DMS53 (cell line): Measurements from ENCODE around the gene CSNK1G1.

Experiments used
- DNase-seq: peaks from one replicate; lab custom pipeline; 2025; lab: John Stamatoyannopoulos, UW

Gene CSNK1G1

GRCh38 chr15:64153480-64154367, 202.2 kb downstream of the CSNK1G1 start:
- DNase-seq: peak; percentile 90

DNA sequence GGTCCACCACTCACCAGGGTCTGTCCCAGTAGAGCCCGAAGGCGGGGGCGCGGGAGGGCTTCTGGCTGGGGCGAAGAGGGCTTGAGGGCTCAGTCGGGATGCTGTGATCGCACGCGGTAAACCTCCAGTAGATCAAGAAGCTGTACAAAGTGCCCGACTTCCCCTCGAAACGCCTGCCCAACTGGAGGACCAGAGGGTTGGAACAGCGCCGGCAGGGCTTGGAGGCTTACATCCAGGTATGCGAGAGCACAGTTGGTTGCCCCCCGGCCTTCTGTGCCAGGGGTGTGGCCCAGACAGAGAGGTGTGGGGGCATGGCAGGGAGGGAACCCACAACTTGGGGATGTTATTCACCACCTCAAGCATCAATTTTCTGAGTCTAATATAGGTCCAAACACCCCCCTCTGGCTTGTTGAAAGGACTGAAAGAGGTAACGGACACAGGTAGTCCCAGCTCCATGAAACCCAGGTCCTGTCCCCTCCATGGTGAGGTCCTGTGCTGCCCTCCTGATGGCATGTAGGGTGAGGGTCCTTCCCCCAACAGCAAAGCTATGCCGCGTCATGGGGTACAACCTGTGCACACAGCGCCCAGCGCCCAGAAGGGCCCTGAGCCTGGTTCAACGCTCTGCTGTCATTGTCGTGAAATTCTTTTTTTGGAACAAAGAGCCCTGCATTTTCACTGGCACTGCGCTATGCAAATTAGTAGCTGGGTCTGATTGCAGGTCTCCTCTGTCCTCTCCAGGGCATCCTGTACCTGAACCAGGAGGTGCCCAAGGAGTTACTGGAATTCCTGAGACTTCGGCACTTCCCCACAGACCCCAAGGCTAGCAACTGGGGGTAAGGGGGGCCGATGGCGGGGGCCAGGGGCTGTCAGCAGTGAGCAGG, 203.2 kb downstream of the CSNK1G1 start:
- DNase-seq: peak; percentile 68

DNA sequence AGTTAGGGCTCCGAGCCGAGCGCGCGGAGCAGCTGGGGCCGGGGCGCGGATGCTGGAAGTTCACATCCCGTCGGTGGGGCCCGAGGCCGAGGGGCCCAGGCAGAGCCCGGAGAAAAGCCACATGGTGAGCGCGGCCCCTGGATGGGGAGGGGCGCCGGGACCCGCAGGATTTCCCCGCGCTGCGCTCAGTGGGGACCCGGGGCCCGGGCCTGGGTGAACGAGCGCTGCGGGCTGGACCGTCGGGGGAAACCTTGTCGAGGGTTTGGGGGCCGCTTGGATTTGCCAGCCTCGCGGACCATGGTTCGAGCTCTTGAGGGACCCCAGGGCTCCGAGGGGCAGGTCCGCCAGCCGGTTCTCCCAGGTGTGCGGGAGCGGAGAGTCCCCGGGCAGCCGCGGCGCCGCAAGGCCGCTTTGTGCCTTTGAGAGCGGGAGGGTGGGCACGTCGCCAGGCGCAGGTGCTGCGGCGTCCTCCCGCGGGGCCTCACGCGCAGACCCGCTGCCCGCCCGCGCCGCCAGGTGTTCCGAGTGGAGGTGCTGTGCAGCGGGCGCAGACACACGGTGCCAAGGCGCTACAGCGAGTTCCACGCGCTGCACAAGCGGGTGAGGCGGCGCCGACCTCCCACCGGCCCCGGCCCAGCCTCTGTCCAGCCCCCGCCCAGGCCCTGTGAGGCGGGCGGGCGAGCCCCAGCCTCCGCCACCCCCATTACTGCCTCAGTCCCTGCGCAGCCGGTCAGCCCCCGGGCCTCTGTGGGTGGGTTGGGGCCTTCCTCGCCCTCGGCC, 204.1 kb downstream of the CSNK1G1 start, which contains the start of gene SNX22:
SNX22 (plus strand) TSS at position 5 of the 780 bp plus-strand sequence; CDS start at position 50, 45 bp downstream.
- peak; percentile 61 for DNase-seq

DNA sequence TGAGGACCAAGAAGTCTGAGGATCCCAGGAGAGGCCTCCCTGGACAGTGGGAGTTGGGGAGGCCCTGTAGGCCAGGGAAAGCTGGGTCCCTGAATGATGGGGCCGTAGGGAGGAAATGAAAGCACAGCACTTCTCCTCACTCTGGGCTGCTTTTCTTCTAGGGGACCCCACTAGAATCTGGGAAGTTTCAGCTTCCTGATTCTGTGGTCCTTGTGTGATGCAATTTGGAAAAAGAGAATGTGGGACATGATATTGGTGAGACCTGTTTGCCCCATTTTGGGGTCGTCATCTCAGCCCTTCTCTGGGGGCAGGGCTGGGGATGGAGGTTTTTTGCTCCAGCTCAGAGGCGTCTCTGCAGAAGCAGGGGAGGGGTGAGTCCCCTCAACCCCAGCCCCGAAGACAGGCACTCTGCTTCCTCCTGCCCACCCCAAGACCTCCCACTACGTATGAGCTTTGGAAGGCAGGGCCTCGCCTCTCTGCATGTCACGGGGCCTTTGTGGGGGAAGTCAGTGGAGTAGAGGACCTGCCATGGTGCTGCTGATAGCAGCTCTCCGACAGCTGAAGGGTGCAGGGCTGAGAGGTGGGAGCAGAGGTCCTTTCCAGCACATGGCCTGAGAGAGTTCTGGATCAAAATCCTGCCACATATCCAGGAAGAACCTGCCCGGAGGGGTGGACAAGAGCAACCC, 205.9 kb downstream of the CSNK1G1 start:
- DNase-seq: no peak

GRCh38 chr15:64149424-64149823, 206.5 kb downstream of the CSNK1G1 start:
- peak; percentile 15 for DNase-seq

DNA sequence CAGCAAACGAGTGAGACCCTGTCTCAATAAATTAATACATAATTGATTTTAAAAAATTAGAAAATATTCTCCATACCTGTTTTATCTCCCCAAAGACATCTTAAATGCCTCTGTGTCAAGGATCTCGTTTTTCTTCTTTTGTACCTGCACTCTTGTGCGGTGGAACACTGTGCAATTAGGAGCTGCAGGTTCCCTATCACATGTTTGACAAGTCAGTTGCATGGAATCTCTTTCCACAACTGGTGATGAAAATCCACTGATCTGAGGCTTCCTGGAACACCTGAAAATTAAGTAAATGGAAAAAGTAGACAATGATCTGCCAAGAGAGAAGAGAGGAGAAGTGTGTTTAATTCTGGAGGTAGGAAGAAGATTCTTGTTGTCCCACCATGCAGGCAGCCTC, 207.4 kb downstream of the CSNK1G1 start:
- DNase-seq: no peak

DNA sequence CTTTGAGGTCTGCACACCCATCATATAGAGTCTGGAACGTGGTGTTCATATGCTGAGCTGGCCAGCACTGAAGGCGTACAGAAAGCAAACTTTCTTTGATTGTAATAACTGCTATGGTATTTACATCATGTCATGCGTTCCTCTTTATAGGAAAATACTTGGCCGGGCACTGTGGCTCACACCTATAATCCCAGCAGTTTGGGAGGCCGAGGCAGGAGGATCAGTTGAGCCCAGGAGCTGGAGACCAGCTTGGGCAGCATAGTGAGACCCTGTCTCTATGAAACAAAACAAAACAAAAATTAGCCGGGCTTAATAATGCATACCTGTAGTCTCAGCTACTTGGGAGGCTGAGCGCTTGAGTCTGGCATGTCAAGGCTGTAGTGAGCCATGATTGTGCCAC, 207.8 kb downstream of the CSNK1G1 start:
- DNase-seq: no peak

DNA sequence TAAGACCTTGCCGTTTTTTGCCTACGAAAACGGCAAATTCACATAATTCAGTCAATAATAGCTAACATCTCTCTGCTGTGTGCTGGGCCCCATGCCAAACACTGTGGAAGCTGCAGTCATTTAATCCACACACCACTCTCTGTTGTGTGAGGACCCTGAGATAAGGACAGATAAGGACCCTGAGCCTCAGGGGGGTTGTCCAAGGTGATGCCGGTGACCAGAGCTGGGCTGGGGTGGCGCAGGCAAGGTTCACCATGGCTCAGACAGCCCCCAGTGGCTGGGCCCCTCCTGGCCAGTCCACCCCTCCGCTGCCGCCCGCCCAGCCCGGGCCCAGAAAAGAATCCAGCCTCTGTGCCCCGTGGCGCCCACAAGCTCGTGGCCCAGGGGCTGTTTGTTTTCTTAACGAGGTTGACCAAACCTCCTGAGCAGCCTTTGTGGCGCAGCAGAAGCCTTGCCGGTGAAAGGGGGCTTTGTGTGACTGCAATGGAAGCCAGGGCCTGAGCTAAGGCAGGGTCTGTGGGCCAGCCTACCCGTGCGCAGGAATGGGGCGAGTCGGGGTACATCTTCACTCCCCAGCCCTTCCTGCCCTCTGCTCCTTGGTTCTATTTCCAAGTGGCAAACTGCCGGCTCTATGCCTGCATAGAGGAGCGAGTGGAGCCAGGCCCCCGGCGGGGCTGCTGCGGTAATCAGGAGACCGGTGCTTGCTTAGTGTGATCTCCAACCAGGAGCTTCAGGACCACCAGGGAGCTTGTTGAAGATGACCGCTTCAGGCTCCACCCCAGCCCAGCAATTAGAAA, 208.9 kb downstream of the CSNK1G1 start:
- no peak for DNase-seq

GRCh38 chr15:64146520-64146884, 209.5 kb downstream of the CSNK1G1 start:
- no peak for DNase-seq

- no peak for DNase-seq
Observed at GRCh38 chr15:64146041-64146440, 209.9 kb downstream of the CSNK1G1 start.

- no peak for DNase-seq
Observed at GRCh38 chr15:64144565-64145281, 211.2 kb downstream of the CSNK1G1 start.

DNA sequence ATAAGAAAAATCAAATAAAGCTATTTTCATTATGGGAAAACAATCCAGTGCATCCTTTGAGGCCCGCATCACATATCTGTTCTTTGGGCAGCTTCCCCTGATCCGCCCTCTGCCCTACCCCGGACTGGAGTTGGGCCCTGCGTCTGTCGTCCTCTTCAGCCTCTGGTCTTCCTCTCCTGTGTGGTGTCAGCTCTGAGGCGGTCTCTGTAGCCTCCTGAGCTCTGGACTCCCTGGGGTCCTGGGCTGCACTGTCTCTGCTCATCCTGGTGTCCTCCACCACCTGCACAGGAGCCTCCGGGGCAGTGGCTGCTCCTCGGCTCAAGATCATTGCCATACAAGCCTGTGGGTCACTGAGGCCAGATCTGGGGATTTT, 211.8 kb downstream of the CSNK1G1 start:
- DNase-seq: no peak

DNA sequence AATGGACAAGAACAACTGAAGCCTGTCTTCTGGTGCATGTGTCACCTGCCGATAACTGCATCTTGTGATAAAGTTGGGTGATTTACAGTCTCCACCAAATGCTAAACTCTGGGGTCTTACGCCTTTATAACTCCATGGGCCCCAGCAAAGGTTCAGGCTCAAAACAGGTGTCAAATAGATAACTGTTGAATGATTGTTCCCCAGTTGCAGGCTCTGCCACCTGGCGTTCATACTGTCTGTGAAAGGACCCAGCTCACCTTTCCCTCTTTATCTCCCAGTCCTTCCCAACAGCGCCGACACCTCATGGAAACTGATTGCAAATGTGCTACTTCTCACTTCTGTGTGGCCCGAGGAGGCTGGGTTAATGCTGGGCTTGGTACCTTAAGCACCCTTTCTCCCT, 212.7 kb downstream of the CSNK1G1 start:
- DNase-seq: no peak

DNA sequence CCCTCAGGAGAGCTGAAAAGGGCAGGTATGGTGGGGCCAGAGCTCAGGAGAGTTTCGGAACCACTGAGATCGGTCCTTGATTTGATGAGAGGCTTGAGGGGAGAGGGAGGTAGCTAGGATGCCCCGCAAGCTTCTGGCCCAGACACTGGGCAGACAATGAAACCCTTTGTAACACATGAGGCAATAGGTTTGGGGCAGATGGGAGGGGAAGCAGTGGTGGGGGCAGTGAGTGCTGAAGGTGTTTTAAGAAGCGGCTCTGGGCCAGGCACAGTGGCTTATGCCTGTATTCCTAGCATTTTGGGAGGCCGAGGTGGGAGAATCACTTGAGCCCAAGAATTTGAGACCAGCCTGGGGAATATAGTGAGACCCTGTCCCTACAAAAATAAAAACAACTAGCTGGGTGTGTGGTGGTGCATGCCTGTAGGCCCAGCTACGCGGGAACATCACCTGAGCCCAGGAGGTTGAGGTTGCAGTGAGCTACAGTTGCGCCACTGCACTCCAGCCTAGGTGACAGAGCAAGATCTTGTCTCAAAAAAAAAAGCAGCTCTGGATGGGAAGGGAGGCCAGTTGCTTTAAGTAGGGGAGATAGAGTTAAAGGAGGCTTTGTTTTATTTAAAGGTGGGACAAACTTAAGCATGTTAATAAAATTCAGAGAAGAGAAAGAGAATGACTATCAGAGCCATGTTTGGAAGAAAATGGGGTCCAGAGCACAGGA, 214.0 kb downstream of the CSNK1G1 start:
- no peak for DNase-seq

DNA sequence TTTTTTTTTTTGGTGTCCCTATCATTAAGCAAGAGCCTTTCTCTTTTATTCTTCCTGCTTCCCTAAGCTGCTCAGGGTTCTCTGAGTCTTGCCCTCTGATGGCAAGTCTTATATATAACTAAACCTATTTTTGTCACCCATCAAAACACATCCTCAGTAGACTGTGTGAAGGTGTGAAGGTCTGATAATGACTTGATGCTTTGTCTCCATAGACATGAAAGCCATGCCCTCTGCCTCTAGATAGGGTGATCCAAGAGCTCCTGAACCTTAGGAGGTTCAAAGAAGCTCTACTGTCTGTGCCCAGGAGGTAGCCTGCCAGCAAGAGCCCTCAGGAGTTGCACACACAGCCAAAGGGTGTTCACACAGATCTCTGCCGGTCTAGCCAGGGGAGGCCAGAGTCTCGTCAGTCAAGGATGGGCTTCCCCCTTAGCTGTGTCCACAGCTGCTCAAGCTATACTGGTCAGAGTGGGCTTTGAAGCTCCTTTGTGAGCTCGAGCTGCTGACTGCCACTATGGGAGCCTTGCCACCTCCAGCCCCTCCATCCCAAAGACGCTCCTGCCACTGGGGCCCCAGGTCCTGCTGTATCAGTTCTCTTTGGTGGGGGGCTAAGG, 217.5 kb downstream of the CSNK1G1 start:
- DNase-seq: no peak

DNA sequence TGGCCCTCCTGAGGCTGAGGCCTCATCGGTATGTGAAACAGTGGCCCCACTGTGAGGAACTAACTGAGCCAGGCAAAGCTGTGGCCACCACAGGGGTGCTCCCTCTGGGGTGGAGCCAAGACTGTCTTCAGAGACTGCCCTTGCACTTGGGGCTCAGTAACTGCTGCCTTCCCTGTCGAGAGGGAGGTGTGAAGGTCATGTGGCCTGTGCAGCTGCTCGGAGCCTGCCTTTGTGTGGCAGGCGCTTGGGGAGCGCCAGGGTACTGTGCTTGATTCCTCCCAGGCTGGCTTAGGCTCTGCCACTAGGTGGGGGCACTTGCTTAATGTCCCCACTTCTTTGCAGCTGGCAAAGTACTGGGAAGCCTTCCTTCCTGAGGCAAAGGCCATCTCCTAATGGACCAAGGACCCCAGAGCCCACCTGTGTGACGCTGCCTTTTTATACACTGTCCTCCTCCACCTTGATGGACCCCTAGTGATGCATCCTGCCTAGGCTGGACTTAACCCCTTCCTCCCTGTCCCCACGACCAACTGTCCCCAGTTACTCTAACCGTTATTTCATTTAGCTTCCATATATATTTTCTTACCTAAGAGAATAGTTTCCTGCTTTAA, 218.6 kb downstream of the CSNK1G1 start:
- DNase-seq: peak; percentile 29

GRCh38 chr15:64136347-64136746, 219.6 kb downstream of the CSNK1G1 start:
- no peak for DNase-seq

DNA sequence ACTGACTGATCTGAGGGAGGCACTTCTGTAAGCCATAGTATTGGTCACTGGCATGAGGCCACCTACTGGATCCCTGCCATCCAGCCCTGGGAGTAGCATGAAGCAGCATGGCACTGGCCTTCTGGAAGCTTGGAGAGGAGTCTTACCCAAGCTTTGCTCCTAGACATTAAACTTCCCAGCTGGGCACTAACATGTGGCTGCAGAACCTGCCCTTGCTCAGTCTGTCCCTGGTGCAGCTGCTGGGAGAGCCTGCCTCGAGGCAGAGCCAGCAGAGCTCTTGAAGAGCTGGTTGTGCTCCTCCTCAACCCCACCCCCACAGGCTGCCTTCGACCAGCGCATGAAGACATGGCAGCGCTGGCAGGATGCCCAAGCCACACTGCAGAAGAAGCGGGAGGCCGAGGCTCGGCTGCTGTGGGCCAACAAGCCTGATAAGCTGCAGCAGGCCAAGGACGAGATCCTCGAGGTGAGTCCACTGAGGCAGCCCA, 221.6 kb downstream of the CSNK1G1 start:
- no peak for DNase-seq
